Activated CD4-positive, alpha-beta T cell treated with anti-CD3 and anti-CD28 coated beads, Interleukin-2, amount 10 ng/mL, durations not matched to agents 24 days and 14 days (primary cell): ENCODE measurements around the gene IL17D. TPM values are rescaled to one million over a fixed set of nuclear protein-coding genes. Genes with fewer than 3 reads are reported as not detected.

Experiments
- DNase-seq: peaks from one replicate; pipeline ENCODE4 v3.0.0; 2022
- H3K27ac Mint-ChIP-seq: one replicate; pipeline ENCODE4 v1.8.0; 2022; ENCODE audit warnings: mild to moderate bottlenecking, mixed read lengths
- H3K27me3 Mint-ChIP-seq: one replicate; pipeline ENCODE4 v1.8.0; 2022; ENCODE audit warnings: mixed read lengths
- H3K36me3 Mint-ChIP-seq: one replicate; pipeline ENCODE4 v1.8.0; 2022; ENCODE audit warnings: low read depth, mild to moderate bottlenecking, mixed read lengths
- H3K4me1 Mint-ChIP-seq: one replicate; pipeline ENCODE4 v1.8.0; 2021; ENCODE audit warnings: mixed read lengths
- H3K4me3 Mint-ChIP-seq: one replicate; pipeline ENCODE4 v1.8.0; 2022; ENCODE audit warnings: mild to moderate bottlenecking, moderate library complexity, mixed read lengths
- H3K9me3 Mint-ChIP-seq: one replicate; pipeline ENCODE4 v1.8.0; 2021; ENCODE audit warnings: mixed read lengths
- intact Hi-C: fragments of 100-400 bp; cut with micrococcal nuclease; formaldehyde crosslinking; loops from one replicate; pipeline ENCODE4 v1.15.1; 2023
- total RNA-seq: library from RNA; stranded (reverse); gene quantifications from 2 replicates; pipeline ENCODE4 v1.2.3, GENCODE V29; 2022

IL17D gene
- total RNA-seq, 1 donor from 2014 or later, result not detected

DNA sequence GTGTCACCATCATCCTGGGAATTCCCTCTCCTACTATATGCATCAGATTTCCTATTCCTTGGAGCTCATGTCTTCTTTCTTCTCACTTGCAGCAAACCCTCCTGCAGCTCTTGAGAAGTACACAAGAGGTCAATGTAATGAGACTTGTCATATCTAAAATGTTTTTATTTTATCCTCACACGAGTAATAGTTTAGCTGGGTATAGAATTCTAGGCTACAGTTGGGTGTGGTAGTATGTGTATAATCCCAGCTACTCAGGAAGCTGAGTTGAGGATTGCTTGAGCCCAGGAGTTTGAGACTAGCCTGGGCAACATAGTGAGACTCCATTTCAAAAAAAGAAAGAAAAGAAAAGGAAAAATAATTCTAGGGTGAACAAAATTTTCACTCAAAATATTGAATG lies 45.9 kb downstream of the IL17D start:
- Mint-ChIP-seq H3K36me3 (peaks cover 27% of the 10 kb centered on the region), H3K27ac (no peak overlapping the region), H3K4me3 (no peak overlapping the region), H3K27me3 (no peaks in the 10 kb centered on the region), H3K4me1 (no peaks in the 10 kb centered on the region), H3K9me3 (peaks cover 36% of the 10 kb centered on the region)
- intact Hi-C loops, result no loop called here
- no peak for DNase-seq

DNA sequence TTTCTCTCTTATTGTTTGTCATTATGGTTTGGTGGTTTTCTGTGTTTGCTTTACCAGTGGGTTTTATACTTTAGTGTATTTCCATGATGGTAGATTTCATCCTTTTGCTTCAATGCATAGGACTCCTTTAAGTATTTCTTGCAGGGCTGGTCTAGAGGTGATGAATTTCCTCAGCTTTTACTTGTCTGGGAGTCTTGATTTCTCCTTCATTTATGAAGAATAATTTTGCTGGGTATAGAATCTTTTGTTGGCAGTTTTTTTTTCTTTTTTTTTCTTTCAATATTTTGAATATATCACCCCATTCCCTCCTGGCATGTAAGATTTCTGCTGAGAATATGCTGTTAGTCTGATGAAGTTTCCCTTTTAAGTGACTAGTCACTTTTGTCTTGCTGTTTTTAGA lies 50.5 kb downstream of the IL17D start:
- no peaks in the 10 kb centered on the region for H3K27me3 Mint-ChIP-seq
- DNase-seq, result no peak
- peaks cover 38% of the 10 kb centered on the region for H3K36me3 Mint-ChIP-seq
- H3K4me3 Mint-ChIP-seq, result no peak overlapping the region
- H3K4me1 Mint-ChIP-seq, result no peaks in the 10 kb centered on the region
- intact Hi-C loops, result no loop called here
- H3K9me3 Mint-ChIP-seq, result peaks cover 41% of the 10 kb centered on the region
- no peak overlapping the region for H3K27ac Mint-ChIP-seq

DNA sequence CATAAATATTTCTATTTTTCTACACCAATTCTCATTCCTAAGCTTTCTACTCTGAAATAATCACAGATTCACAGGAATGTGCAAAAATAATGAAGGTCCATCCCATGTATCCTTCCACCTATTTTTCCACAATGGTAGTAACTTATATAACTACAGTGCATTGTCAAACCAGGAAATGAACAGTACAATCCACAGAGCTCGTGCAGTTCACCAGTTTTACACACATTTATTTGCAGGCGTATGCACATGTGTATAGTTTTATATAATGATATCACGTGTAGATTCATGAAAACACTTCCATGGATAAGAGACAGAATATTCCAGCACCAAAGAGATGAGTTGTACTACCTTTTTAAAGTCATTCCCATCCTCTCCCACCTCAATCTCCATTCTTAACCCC lies 57.4 kb downstream of the IL17D start:
- DNase-seq, result no peak
- peaks cover 6% of the 10 kb centered on the region for H3K9me3 Mint-ChIP-seq
- H3K36me3 Mint-ChIP-seq, result peaks cover 12% of the 10 kb centered on the region
- no peak overlapping the region for H3K4me3 Mint-ChIP-seq
- intact Hi-C loops, result no loop called here
- H3K27ac Mint-ChIP-seq, result no peak overlapping the region
- H3K4me1 Mint-ChIP-seq, result no peaks in the 10 kb centered on the region
- no peaks in the 10 kb centered on the region for H3K27me3 Mint-ChIP-seq

DNA sequence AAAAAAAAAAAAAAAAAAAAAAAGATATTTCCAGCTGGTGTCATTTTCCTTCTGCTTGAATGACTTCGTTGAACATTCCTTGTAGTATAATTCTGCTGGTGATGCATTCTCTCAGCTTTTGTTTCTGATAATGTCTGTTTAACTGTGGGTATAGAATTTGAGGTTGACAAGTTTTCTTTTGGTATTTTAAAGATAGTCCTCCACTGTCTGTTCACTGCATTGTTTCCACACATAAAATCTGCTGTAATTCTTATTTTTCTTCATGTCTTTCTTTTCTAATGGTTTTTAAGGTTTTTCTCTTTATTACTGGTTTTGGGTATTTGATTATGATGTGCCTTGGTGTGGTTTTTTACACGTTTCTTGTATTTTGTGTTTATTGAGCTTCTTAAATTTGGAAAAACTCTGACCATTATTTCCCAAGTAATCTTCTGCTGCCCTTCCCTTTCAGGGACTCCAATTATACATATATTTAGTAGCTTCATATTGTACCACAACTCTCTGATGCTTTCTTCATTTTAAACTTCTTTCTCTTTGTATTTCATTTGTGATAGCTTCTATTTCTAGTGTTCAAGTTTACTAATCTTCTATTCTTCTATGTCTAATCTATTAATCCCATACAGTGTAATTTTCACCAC lies 63.9 kb downstream of the IL17D start:
- Mint-ChIP-seq H3K4me1 (peaks cover 8% of the 10 kb centered on the region), H3K9me3 (peaks cover 22% of the 10 kb centered on the region), H3K27ac (no peak overlapping the region), H3K36me3 (peaks cover 50% of the 10 kb centered on the region), H3K4me3 (no peak overlapping the region), H3K27me3 (no peaks in the 10 kb centered on the region)
- intact Hi-C loops, result no loop called here
- no peak for DNase-seq

DNA sequence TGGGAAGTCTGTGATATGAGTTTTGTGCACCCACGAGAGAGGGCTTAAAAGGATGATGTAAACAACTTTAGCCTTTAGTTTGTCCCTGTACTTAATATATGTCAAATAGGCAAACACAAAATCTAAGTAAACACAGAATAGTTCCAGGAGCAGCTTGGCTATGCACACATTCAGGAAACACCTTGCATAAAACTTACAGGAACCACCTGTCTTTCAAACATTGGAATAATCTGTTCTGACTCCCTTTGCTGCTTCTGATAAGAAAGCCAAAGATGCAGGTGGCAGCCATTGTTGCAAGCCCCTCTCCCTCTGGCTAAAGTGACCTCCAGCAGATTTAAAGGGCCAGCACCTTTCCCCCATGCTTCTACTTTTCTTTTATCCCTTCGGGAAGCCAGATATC lies 65.6 kb downstream of the IL17D start:
- Mint-ChIP-seq H3K36me3 (peaks cover 56% of the 10 kb centered on the region), H3K4me3 (peak overlapping the region; percentile 12), H3K9me3 (peaks cover 22% of the 10 kb centered on the region), H3K4me1 (peaks cover 17% of the 10 kb centered on the region), H3K27me3 (no peaks in the 10 kb centered on the region), H3K27ac (no peak overlapping the region)
- no peak for DNase-seq
- intact Hi-C loops, result no loop called here

DNA sequence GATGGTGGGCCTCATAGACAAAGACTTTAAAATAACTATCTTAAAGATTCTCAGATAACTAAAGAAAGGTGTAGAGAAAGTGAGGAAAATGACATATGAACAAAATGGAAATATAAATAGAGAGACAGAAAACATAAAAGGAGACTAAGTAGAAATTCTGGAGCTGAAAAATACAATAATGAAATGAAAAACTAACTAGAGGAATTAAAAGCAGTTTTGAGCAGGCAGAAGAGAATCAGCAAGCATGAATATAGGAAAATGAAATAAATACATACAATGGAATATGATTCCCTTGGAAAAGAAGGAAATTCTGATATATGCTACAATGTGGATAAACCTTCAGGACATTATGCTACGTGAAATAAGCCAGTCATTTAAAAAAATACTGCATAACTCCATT lies 66.3 kb downstream of the IL17D start:
- Mint-ChIP-seq H3K36me3 (peaks cover 57% of the 10 kb centered on the region), H3K4me1 (peaks cover 23% of the 10 kb centered on the region), H3K9me3 (peaks cover 22% of the 10 kb centered on the region), H3K27ac (no peak overlapping the region), H3K4me3 (no peak overlapping the region), H3K27me3 (no peaks in the 10 kb centered on the region)
- no peak for DNase-seq
- intact Hi-C loops, result loop anchor here (5.0 kb wide), 2 partner anchors 62 to 908 kb away; partner anchors contain the start of gene ZMYM5

Other genes starting within 250 kb of the IL17D start
- 5.8 and 7.1 TPM in 2 replicates for gene CRYL1, start 177.8 kb upstream of the IL17D start, total RNA-seq
- 2.2 and 2.9 TPM in 2 replicates for gene IFT88, start 136.5 kb upstream of the IL17D start, total RNA-seq
- gene EEF1AKMT1, start 70.3 kb downstream of the IL17D start, total RNA-seq, result 12.0 and 14.6 TPM in 2 replicates
- 32.5 and 34.8 TPM in 2 replicates for gene XPO4, start 199.0 kb downstream of the IL17D start, total RNA-seq